Peyer's patch (tissue), 4 donors: ENCODE results near the gene NIN. TPM values are rescaled to one million over a fixed set of nuclear protein-coding genes. Genes with fewer than 3 reads are reported as not detected.

Source experiments
- DNase-seq, 3 donors: peaks; one replicate each; pipeline ENCODE4 v3.0.0-alpha.2; 2017 to 2019
- H3K27ac ChIP-seq, 4 donors: fragments of 200-600 bp; sonication (generic); one replicate each; pipeline ENCODE4 v1.5.1; 2016 to 2019
- H3K27me3 ChIP-seq, 2 donors: fragments of 200-600 bp; sonication (generic); one replicate each; pipeline ENCODE4 v1.5.1; 2019
- H3K36me3 ChIP-seq, 3 donors: fragments of 200-600 bp; sonication (generic); one replicate each; pipeline ENCODE4 v1.5.1; 2016 to 2019
- H3K4me1 ChIP-seq, 4 donors: fragments of 200-600 bp; sonication (generic); one replicate each; pipeline ENCODE4 v1.5.1; 2016 to 2019
- H3K4me3 ChIP-seq, 4 donors: fragments of 200-600 bp; sonication (generic); 1 replicate in 3 of 4; 2 replicates in 1 of 4; pipeline ENCODE4 v1.5.1; 2016 to 2019; ENCODE audit warnings: mild to moderate bottlenecking in 1 of 4
- H3K9me3 ChIP-seq, 4 donors: fragments of 200-600 bp; sonication (generic); one replicate each; pipeline ENCODE4 v1.5.1; 2016 to 2019; ENCODE audit warnings: mild to moderate bottlenecking in 1 of 4
- POLR2A ChIP-seq, 2 donors: fragments of 450-650 bp; IDR thresholded peaks; one replicate each; pipeline ENCODE4 v1.5.1; 2017; ENCODE audit warnings: antibody characterized with exemption in 2 of 2, mild to moderate bottlenecking in 2 of 2, moderate library complexity in 2 of 2
- total RNA-seq, 4 donors: library from RNA; depleted of rRNA; stranded (reverse); fragments of >200 nt; gene quantifications; one replicate each; pipeline ENCODE4 v1.1.0, GENCODE V29; 2016
- TF ChIP-seq, protein P1 (sequence below), 6 experiments: fragments of 450-650 bp in 4 of 6; fragments of 200-600 bp in 2 of 6; sonication (generic) in 1 of 6; IDR thresholded peaks; one replicate each; pipeline ENCODE4 v1.5.1; 2017 to 2019; ENCODE audit warnings: antibody characterized with exemption in 6 of 6, mild to moderate bottlenecking in 3 of 6, moderate library complexity in 1 of 6

The NIN gene
- total RNA-seq, 4 donors from 2014 or later, result 13.8 to 151 (median 21.5) TPM

DNA sequence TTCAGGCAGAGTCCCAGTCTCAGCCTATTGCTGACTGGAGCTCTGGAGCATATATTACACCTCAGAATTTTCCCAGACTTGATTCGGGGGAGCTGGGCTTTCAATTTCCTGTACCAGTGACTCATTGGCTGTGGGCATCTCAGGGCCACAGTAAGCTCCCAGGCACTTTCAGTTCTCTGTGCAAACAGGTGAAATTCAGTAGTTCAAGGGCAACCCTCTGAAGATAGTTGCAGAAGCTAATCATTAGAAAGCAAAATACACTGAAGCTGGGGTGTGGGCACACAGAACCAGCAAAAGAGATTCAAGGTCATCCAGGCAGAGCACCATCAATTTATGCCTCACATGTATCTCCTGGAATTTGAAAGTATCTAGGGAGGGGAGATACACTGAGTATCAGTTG is 8.1 kb upstream of the NIN start:
- no peak for DNase-seq
- Histone ChIP-seq H3K4me3 (no peak overlapping the region), H3K27ac (no peak overlapping the region), H3K36me3 (no peaks in the 10 kb centered on the region), H3K27me3 (no peaks in the 10 kb centered on the region), H3K9me3 (no peaks in the 10 kb centered on the region), H3K4me1 (peaks cover 0 to 4% (median 0%) of the 10 kb centered on the region in 4 donors)
- TF ChIP-seq, protein P1, sequence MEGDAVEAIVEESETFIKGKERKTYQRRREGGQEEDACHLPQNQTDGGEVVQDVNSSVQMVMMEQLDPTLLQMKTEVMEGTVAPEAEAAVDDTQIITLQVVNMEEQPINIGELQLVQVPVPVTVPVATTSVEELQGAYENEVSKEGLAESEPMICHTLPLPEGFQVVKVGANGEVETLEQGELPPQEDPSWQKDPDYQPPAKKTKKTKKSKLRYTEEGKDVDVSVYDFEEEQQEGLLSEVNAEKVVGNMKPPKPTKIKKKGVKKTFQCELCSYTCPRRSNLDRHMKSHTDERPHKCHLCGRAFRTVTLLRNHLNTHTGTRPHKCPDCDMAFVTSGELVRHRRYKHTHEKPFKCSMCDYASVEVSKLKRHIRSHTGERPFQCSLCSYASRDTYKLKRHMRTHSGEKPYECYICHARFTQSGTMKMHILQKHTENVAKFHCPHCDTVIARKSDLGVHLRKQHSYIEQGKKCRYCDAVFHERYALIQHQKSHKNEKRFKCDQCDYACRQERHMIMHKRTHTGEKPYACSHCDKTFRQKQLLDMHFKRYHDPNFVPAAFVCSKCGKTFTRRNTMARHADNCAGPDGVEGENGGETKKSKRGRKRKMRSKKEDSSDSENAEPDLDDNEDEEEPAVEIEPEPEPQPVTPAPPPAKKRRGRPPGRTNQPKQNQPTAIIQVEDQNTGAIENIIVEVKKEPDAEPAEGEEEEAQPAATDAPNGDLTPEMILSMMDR (IDR thresholded peaks at IDR 0.05), result no peak
- TF ChIP-seq POLR2A (IDR thresholded peaks at IDR 0.05), result no peak

DNA sequence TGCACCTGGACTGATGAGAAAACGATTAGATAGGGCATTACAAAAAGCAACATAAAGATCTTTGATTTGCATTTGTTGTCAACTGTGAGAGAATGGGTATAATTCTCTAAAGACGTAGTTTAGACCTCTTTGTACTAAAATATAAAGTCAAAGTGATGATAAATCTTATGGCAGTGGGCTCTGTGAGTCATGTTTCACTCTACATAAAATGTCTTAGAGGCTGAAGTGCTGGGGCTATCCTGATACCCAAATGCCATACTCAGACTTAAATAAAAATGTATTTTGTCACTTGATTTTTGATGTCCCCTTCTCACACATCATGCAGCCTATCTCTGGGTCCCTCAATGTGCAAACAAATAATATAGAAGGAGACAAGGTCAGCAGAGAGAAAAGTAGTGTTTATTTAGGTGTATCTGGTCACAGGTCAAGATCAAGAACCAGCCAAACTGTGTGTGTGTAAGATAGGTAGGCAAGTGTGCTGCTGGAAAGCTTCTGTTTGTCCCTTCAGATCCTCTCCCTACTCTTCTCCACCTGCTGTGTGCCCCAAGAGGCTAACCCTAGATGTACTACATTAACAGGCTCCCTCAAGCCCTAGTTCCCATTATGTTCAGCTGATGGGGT is 7.0 kb upstream of the NIN start:
- TF ChIP-seq, protein P1 (IDR thresholded peaks at IDR 0.05), result no peak
- TF ChIP-seq POLR2A (IDR thresholded peaks at IDR 0.05), result no peak
- no peak for DNase-seq
- Histone ChIP-seq H3K36me3 (no peaks in the 10 kb centered on the region), H3K4me3 (no peak overlapping the region), H3K27me3 (no peaks in the 10 kb centered on the region), H3K9me3 (no peaks in the 10 kb centered on the region), H3K27ac (no peak overlapping the region), H3K4me1 (peaks cover 0 to 4% (median 0%) of the 10 kb centered on the region in 4 donors)

- Histone ChIP-seq H3K9me3 (no peaks in the 10 kb centered on the region), H3K27ac (no peak overlapping the region), H3K27me3 (no peaks in the 10 kb centered on the region), H3K36me3 (no peaks in the 10 kb centered on the region), H3K4me3 (no peak overlapping the region), H3K4me1 (peaks cover 0 to 4% (median 0%) of the 10 kb centered on the region in 4 donors)
- DNase-seq, result no peak
- TF ChIP-seq, protein P1 (IDR thresholded peaks at IDR 0.05), result no peak
- TF ChIP-seq POLR2A (IDR thresholded peaks at IDR 0.05), result no peak
Observed at GRCh38 chr14:50837271-50837670, 6.3 kb upstream of the NIN start.

DNA sequence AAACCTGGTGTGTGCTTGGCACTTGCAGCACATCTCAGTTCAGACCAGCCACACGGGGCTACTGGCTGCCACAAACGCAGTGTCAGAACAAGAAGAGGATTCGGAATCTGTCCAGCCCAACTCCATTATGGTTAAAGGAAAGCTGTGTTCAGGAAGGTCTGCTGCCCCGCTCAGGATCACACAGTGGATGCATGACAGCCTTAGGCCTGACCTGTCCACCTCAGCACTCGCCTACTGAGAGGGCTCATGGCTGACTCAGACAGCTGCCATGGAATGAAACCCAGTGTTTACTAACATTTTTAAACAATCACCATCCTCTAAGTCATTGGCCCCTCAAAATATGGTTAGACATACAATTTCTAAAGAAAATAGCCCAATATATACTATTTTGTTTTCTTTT is 5.6 kb upstream of the NIN start:
- no peaks in the 10 kb centered on the region for H3K27me3 ChIP-seq

DNA sequence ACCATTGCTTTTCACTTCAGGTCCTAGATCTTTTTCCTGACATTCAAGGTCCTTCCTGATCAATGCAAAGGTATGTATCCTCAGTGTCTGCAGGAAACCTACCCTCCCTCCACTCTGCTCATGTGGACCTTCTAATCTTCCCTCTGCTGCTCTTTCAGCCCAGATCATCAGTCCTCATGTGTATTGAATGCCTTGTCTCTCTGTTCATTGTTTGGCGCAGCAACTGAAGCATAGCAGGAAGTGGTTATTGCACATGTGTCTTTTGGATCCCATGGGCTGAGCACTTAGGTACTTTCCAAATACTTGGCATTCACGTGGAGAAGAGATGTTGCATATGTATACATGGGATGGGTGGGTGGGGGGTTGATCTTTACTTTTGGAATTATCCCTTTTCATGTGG is 4.3 kb upstream of the NIN start:
- Histone ChIP-seq H3K27ac (peak overlapping the region in 1 of 4 donors; percentile 2), H3K4me1 (peaks cover 0 to 11% (median 2%) of the 10 kb centered on the region in 4 donors), H3K4me3 (no peak overlapping the region), H3K27me3 (no peaks in the 10 kb centered on the region), H3K36me3 (no peaks in the 10 kb centered on the region), H3K9me3 (no peaks in the 10 kb centered on the region)
- TF ChIP-seq, protein P1 (IDR thresholded peaks at IDR 0.05), result no peak
- no peak for TF ChIP-seq POLR2A (IDR thresholded peaks at IDR 0.05)
- DNase-seq, result peak in 2 of 3 donors; percentile 58 to 70

More for the DNA sequence above, 5.6 kb upstream of the NIN start:
- Histone ChIP-seq H3K4me3 (no peak overlapping the region), H3K27ac (no peak overlapping the region), H3K36me3 (no peaks in the 10 kb centered on the region), H3K9me3 (no peaks in the 10 kb centered on the region), H3K4me1 (peaks cover 0 to 10% (median 2%) of the 10 kb centered on the region in 4 donors)
- DNase-seq, result no peak
- TF ChIP-seq, protein P1 (IDR thresholded peaks at IDR 0.05), result no peak
- no peak for TF ChIP-seq POLR2A (IDR thresholded peaks at IDR 0.05)
